Heart left ventricle (tissue), 13 donors: Measurements from ENCODE around the gene YWHAQ.

Experiments used
- CTCF ChIP-seq, 12 donors: fragments of 200-600 bp; sonication (generic) in 4 of 12; IDR thresholded peaks; one replicate each; pipeline versions ENCODE4 v1.5.0 to v1.8.0; 2018 to 2022; ENCODE audit warnings: antibody characterized with exemption in 12 of 12, mild to moderate bottlenecking in 5 of 12
- POLR2A ChIP-seq, 2 donors: fragments of 450-650 bp; IDR thresholded peaks; one replicate each; pipeline ENCODE4 v1.6.1; 2017; ENCODE audit warnings: antibody characterized with exemption in 2 of 2, mild to moderate bottlenecking in 2 of 2, moderate library complexity in 2 of 2
- donor health status: ischemic (EF 13 %, LVEDD 7.1; RV severe dilation, severe dysfunction).
- donor health status: DM: no; HTN: yes; CAD: no.
- donor health status: DM: no; HTN: no; CAD: no.
- donor health status: ischemic (EF 25% LVEDD 6.9; RV normal size, moderate dysfunction).
- donor health status: ischemic (EF 25% LVEDD 5.7; RV mildly dilated, moderate dysfunction).
- donor health status: ischemic (EF 35%, LVEDD 5.7; RV mildly dilated, moderate dysfunction).
- donor health status: nonischemic (EF 11% LVEDD 7.7; RV severe dilation, severe dysfunction).
- donor health status: DM: yes; HTN: yes; CAD: no.
- donor health status: PGD.
- donor health status: ischemic (EF 29% LVEDD 5.4; RV normal size, mild dysfunction).
- donor health status: nonischemic (EF 23%, LVEDD 6.1; RV moderate dilation, normal function).

- TF ChIP-seq CTCF (IDR thresholded peaks at IDR 0.05) (no peak), POLR2A (IDR thresholded peaks at IDR 0.05) (no peak)
These were observed 82.3 kb downstream of the YWHAQ start for GRCh38 chr2:9548506-9548905.
